ENCODE results near the gene MYRFL. TPM values are rescaled to one million over a fixed set of nuclear protein-coding genes. Genes with fewer than 3 reads are reported as not detected.
"Not testable (repeated sequence)": the region's sequence is repeated elsewhere in the genome, so short reads cannot be mapped to it uniquely, and the experiment has no call there.

The MYRFL gene
- total and polyA plus RNA-seq, 2 experiments from 2014 or later: 2.3 to 2.7 TPM

DNA sequence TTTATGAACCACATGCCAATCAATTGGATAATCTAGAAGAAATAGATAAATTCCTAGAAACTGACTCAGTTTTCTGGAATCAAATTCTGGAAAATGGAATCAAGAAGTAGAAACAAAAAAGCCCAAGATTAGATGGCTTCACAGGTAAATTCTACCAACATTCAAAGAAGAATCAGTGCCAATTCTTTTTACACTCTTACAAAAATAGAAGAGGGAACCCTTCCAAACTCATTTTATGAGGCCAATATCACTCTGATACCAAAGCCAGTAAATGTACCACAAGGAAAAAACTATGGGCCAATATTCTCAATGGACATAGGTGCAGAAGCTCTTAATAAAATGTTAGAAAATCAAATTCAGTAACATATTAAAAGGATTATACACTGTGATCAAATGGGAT is 35.7 kb upstream of the MYRFL start:
- Histone ChIP-seq H3K36me3 (replicated peaks; ENCODE audit: insufficient read depth, low read depth) (no peaks in the 10 kb centered on the region), H3K27ac (no peak overlapping the region), H3K4me3 (no peak overlapping the region), H3K27me3 (no peaks in the 10 kb centered on the region), H3K4me2 (no peak overlapping the region), H4K20me1 (ENCODE audit: insufficient read depth, poor library complexity, severe bottlenecking) (no peaks in the 10 kb centered on the region), H3K9me3 (ENCODE audit: low read depth) (peaks cover 5% of the 10 kb centered on the region), H3K4me1 (ENCODE audit: insufficient read depth) (no peaks in the 10 kb centered on the region), H3K9me2 (replicated peaks; ENCODE audit: insufficient read depth) (no peaks in the 10 kb centered on the region), H3K79me2 (no peaks in the 10 kb centered on the region), H2AFZ (no peak overlapping the region)
- DNase-seq (ENCODE audit: low spot score): no peak
- TF ChIP-seq, protein P1, sequence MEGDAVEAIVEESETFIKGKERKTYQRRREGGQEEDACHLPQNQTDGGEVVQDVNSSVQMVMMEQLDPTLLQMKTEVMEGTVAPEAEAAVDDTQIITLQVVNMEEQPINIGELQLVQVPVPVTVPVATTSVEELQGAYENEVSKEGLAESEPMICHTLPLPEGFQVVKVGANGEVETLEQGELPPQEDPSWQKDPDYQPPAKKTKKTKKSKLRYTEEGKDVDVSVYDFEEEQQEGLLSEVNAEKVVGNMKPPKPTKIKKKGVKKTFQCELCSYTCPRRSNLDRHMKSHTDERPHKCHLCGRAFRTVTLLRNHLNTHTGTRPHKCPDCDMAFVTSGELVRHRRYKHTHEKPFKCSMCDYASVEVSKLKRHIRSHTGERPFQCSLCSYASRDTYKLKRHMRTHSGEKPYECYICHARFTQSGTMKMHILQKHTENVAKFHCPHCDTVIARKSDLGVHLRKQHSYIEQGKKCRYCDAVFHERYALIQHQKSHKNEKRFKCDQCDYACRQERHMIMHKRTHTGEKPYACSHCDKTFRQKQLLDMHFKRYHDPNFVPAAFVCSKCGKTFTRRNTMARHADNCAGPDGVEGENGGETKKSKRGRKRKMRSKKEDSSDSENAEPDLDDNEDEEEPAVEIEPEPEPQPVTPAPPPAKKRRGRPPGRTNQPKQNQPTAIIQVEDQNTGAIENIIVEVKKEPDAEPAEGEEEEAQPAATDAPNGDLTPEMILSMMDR (IDR thresholded peaks at IDR 0.05; ENCODE audit: poor library complexity): no peak
- TF ChIP-seq EZH2phosphoT487 (IDR thresholded peaks at IDR 0.05; ENCODE audit: low read depth, severe bottlenecking, unreplicated experiment) (no peak), EZH2 (IDR thresholded peaks at IDR 0.05; ENCODE audit: borderline replicate concordance) (no peak)

DNA sequence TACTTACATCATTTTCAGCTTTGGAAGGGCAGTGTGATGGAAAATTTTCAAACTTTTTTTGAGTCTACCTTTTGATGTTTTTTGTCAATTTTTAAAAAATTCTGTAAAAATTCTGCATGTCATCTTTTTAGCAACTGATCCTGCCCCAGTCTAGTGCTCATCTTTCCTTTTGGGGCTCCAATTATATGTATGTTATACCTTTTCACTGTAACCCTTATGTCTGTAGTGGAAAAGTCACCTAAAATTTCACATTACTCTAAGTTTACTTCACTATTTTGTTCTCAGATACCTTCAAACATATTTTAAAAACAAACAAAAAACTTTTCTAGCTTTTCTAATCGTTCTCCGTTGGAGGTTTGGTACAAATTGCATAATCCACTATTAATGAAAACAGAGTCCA is 32.5 kb upstream of the MYRFL start:
- H3K27me3 ChIP-seq: no peaks in the 10 kb centered on the region
- no peaks in the 10 kb centered on the region for H3K36me3 ChIP-seq (replicated peaks; ENCODE audit: insufficient read depth, low read depth)
- H3K27ac ChIP-seq: no peak overlapping the region
- peaks cover 8% of the 10 kb centered on the region for H3K9me3 ChIP-seq (ENCODE audit: low read depth)
- H3K4me2 ChIP-seq: no peak overlapping the region
- no peak overlapping the region for H3K4me3 ChIP-seq
- no peaks in the 10 kb centered on the region for H3K79me2 ChIP-seq
- no peaks in the 10 kb centered on the region for H3K9me2 ChIP-seq (replicated peaks; ENCODE audit: insufficient read depth)
- WGBS (ENCODE audit: low lambda C conversion rate, missing lambda C conversion rate): 100% methylated on average over 2 of the region's 2 CpGs
- H4K20me1 ChIP-seq (ENCODE audit: insufficient read depth, poor library complexity, severe bottlenecking): no peaks in the 10 kb centered on the region
- H2AFZ ChIP-seq: no peak overlapping the region
- TF ChIP-seq, protein P1 (IDR thresholded peaks at IDR 0.05; ENCODE audit: poor library complexity): no peak
- no peak for TF ChIP-seq EZH2phosphoT487 (IDR thresholded peaks at IDR 0.05; ENCODE audit: low read depth, severe bottlenecking, unreplicated experiment)
- TF ChIP-seq EZH2 (IDR thresholded peaks at IDR 0.05; ENCODE audit: borderline replicate concordance): no peak
- no peaks in the 10 kb centered on the region for H3K4me1 ChIP-seq (ENCODE audit: insufficient read depth)
- DNase-seq (ENCODE audit: low spot score): no peak

DNA sequence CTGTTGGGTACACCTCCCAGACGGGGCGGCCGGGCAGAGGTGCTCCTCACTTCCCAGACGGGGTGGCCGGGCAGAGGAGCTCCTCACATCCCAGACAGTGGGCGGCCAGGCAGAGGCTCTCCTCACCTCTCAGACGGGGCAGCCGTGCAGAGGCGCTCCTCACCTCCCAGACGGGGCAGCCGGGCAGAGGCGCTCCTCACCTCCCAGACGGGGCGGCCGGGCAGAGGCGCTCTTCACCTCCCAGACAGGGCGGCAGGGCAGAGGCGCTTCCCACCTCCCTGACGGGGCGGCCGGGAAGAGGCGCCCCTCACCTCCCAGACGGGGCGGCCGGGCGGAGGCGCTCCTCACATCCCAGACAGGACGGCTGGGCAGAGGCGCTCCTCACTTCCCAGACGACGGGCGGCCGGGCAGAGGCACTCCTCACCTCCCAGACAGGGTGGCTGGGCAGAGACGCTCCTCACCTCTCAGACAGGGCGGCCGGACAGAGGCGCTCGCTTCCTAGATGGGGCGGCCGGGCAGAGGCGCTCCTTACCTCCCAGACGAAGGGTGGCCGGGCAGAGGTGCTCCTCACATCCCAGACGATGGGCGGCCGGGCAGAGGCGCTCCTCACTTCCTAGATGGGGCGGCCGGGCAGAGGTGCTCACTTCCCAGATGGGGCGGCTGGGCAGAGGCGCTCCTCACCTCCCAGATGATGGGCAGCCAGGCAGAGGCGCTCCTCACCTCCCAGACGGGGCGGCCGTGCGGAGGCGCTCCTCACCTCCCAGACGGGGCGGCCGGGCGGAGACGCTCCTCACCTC is 17.7 kb upstream of the MYRFL start:
- not testable (repeated sequence) for H3K79me2 ChIP-seq; H3K27me3 ChIP-seq; H3K4me2 ChIP-seq; H3K9me2 ChIP-seq (replicated peaks; ENCODE audit: insufficient read depth); H3K27ac ChIP-seq; H3K36me3 ChIP-seq (replicated peaks; ENCODE audit: insufficient read depth, low read depth); DNase-seq (ENCODE audit: low spot score); H4K20me1 ChIP-seq (ENCODE audit: insufficient read depth, poor library complexity, severe bottlenecking); H2AFZ ChIP-seq; H3K9me3 ChIP-seq (ENCODE audit: low read depth); H3K4me3 ChIP-seq; H3K4me1 ChIP-seq (ENCODE audit: insufficient read depth)
- 96% methylated on average over 18 of the region's 62 CpGs for WGBS (ENCODE audit: low lambda C conversion rate, missing lambda C conversion rate)

DNA sequence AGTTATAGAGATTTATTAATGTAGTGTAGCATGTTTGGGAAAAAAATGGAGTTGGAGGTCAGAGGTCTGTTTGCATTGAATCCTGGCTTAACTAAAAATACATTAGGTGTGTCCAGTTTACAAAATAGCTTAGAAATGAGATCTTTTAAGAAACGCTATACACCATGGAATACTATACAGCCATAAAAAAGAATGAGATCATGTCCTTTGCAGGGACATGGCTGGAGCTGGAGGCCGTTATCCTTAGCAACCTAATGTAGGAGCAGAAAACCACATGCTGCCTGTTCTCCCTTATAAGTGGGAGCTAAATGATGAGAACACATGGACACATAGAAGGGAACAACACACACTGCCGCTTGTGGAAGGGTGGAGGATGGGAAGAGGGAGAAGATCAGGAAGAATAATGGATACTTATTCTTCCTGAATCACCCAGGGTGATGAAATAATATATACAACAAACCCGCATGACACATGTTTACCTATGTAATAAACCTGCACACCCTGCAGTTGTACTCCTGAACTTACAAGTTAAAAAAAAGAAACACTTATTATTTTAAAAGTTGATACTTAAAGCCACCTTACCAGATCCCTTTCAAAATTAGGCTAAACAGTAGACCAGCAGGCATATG is 14.0 kb upstream of the MYRFL start:
- Histone ChIP-seq H3K27ac (no peak overlapping the region), H3K9me2 (replicated peaks; ENCODE audit: insufficient read depth) (no peaks in the 10 kb centered on the region), H3K4me3 (no peak overlapping the region), H3K27me3 (no peaks in the 10 kb centered on the region), H3K36me3 (replicated peaks; ENCODE audit: insufficient read depth, low read depth) (no peaks in the 10 kb centered on the region), H3K9me3 (ENCODE audit: low read depth) (peaks cover 7% of the 10 kb centered on the region), H3K4me1 (ENCODE audit: insufficient read depth) (no peaks in the 10 kb centered on the region), H4K20me1 (ENCODE audit: insufficient read depth, poor library complexity, severe bottlenecking) (no peaks in the 10 kb centered on the region), H3K4me2 (no peak overlapping the region), H2AFZ (no peak overlapping the region), H3K79me2 (no peaks in the 10 kb centered on the region)
- no peak for DNase-seq (ENCODE audit: low spot score)
- WGBS (ENCODE audit: low lambda C conversion rate, missing lambda C conversion rate): 89% methylated on average over 4 of the region's 4 CpGs
- TF ChIP-seq EZH2phosphoT487 (IDR thresholded peaks at IDR 0.05; ENCODE audit: low read depth, severe bottlenecking, unreplicated experiment) (no peak), EZH2 (IDR thresholded peaks at IDR 0.05; ENCODE audit: borderline replicate concordance) (no peak)
- TF ChIP-seq, protein P1 (IDR thresholded peaks at IDR 0.05; ENCODE audit: poor library complexity): no peak

Measured in hepatocyte (in vitro differentiated cells).